A673 (cell line): ENCODE results near the gene GPR161. TPM values are rescaled to one million over a fixed set of nuclear protein-coding genes. Genes with fewer than 3 reads are reported as not detected.

ENCODE experiments used
- BruUV-seq: library from RNA; stranded (reverse); fragments of 400-500 nt; replicated peaks from 2 replicates; lab custom pipeline; 2021; lab: Mats Ljungman, UMichigan
- CTCF ChIA-PET: fragments of 300-600 bp; sonication (Branson Sonifier 250); formaldehyde crosslinking; loops from one replicate; lab custom pipeline; 2022; ENCODE audit warnings: antibody characterized with exemption; lab: Charles Lee
- POLR2A ChIA-PET: fragments of 300-600 bp; sonication (Branson Sonifier 250); formaldehyde crosslinking; loops from one replicate; lab custom pipeline; 2022; ENCODE audit warnings: antibody characterized with exemption; ENCODE audit not compliant: low non-redundant PET; lab: Charles Lee
- DNase-seq: peaks from one replicate; pipeline ENCODE4 v3.0.0-alpha.2; 2015; ENCODE audit warnings: low spot score
- H3K27ac ChIP-seq: fragments of 200-600 bp; sonication (generic); 2 replicates; pipeline ENCODE4 v1.5.1; 2016; ENCODE audit warnings: mixed run types, low read depth, mild to moderate bottlenecking, mixed read lengths, antibody characterized with exemption, low read length; ENCODE audit not compliant: poor library complexity, severe bottlenecking
- H3K27me3 ChIP-seq: fragments of 200-600 bp; sonication (generic); replicated peaks from 2 replicates; pipeline ENCODE4 v1.6.1; 2017; ENCODE audit warnings: mixed run types, low read depth, mild to moderate bottlenecking, mixed read lengths, antibody characterized with exemption, low read length; ENCODE audit not compliant: insufficient read depth, poor library complexity
- H3K36me3 ChIP-seq: fragments of 200-600 bp; sonication (generic); 2 replicates; pipeline ENCODE4 v1.6.1; 2016; ENCODE audit warnings: mixed run types, mild to moderate bottlenecking, mixed read lengths, antibody characterized with exemption, low read length; ENCODE audit not compliant: insufficient read depth, poor library complexity, severe bottlenecking
- H3K4me1 ChIP-seq: fragments of 200-600 bp; sonication (generic); 2 replicates; pipeline ENCODE4 v1.6.1; 2017; ENCODE audit warnings: mixed run types, mild to moderate bottlenecking, mixed read lengths, antibody characterized with exemption, low read length; ENCODE audit not compliant: insufficient read depth, poor library complexity, severe bottlenecking
- H3K4me3 ChIP-seq: fragments of 200-600 bp; sonication (generic); 2 replicates; pipeline ENCODE4 v1.5.1; 2016; ENCODE audit warnings: low read depth, mixed run types, mild to moderate bottlenecking, mixed read lengths, low read length; ENCODE audit not compliant: poor library complexity, severe bottlenecking
- H3K9me3 ChIP-seq: fragments of 200-600 bp; sonication (generic); 2 replicates; pipeline ENCODE4 v1.6.1; 2016; ENCODE audit warnings: mixed run types, low read depth, mild to moderate bottlenecking, mixed read lengths, antibody characterized with exemption, low read length; ENCODE audit not compliant: poor library complexity, severe bottlenecking
- CTCF ChIP-seq: fragments of 300-800, 200-600 bp; sonication (generic); conservative IDR thresholded peaks from 2 replicates; pipeline ENCODE4 v1.5.1; 2017; ENCODE audit warnings: low read depth, mild to moderate bottlenecking, antibody characterized with exemption, low read length, moderate library complexity, mixed read lengths
- EZH2 ChIP-seq: fragments of 200-600 bp; sonication (generic); IDR thresholded peaks from 2 replicates; pipeline ENCODE4 v1.6.1; 2017; ENCODE audit warnings: borderline replicate concordance, low read depth, mild to moderate bottlenecking, mixed read lengths, antibody characterized with exemption, low read length; ENCODE audit not compliant: poor library complexity, severe bottlenecking
- intact Hi-C: fragments of 100-400 bp; cut with micrococcal nuclease; formaldehyde crosslinking; loops from one replicate; pipeline ENCODE4 v1.10.0; 2022; ENCODE audit not compliant: unreplicated experiment
- total RNA-seq: library from RNA; stranded (reverse); gene quantifications from 2 replicates; pipeline ENCODE4 v1.2.3, GENCODE V29; 2021

Gene GPR161
- total RNA-seq, 1 experiment from 2014 or later = 17.4 TPM

GRCh38 chr1:168099337-168099801 lies 37.4 kb downstream of the GPR161 start:
- no peaks in the 10 kb centered on the region for H3K4me1 ChIP-seq

GRCh38 chr1:168098534-168099320 lies 38.0 kb downstream of the GPR161 start:
- BruUV-seq = no TSS peak
- intact Hi-C loops = no loop called here
- ChIA-PET POLR2A (no interaction called here), CTCF (no interaction called here)
- no peak overlapping the region for H3K27ac ChIP-seq
- no peaks in the 10 kb centered on the region for H3K9me3 ChIP-seq
- no peak for TF ChIP-seq EZH2
- H3K4me3 ChIP-seq = no peak overlapping the region
- no peaks in the 10 kb centered on the region for H3K4me1 ChIP-seq
- no peaks in the 10 kb centered on the region for H3K36me3 ChIP-seq
- H3K27me3 ChIP-seq = no peaks in the 10 kb centered on the region
- no peak for DNase-seq

More at GRCh38 chr1:168099337-168099801, 37.4 kb downstream of the GPR161 start:
- ChIA-PET POLR2A (no interaction called here), CTCF (no interaction called here)
- intact Hi-C loops = no loop called here
- Histone ChIP-seq H3K36me3 (no peaks in the 10 kb centered on the region), H3K27me3 (no peaks in the 10 kb centered on the region), H3K27ac (no peak overlapping the region), H3K4me3 (no peak overlapping the region), H3K9me3 (no peaks in the 10 kb centered on the region)
- BruUV-seq = no TSS peak
- TF ChIP-seq CTCF = no peak
- TF ChIP-seq EZH2 = no peak
- no peak for DNase-seq

- no peaks in the 10 kb centered on the region for H3K9me3 ChIP-seq
- TF ChIP-seq EZH2 = no peak
- no peak for TF ChIP-seq CTCF
- ChIA-PET CTCF (no interaction called here), POLR2A (no interaction called here)
- no peak overlapping the region for H3K27ac ChIP-seq
- no peaks in the 10 kb centered on the region for H3K27me3 ChIP-seq
- BruUV-seq = no TSS peak
- no peak overlapping the region for H3K4me3 ChIP-seq
- intact Hi-C loops = no loop called here
- H3K36me3 ChIP-seq = no peaks in the 10 kb centered on the region
- no peak for DNase-seq
- no peaks in the 10 kb centered on the region for H3K4me1 ChIP-seq
These were observed 38.7 kb downstream of the GPR161 start for GRCh38 chr1:168097921-168098528.
